GM21717 (cell line): ENCODE results near the gene CCDC148.
"Not testable (repeated sequence)": the region's sequence is repeated elsewhere in the genome, so short reads cannot be mapped to it uniquely, and the experiment has no call there.

Source experiments
- ATAC-seq: cut with Tn5 transposase; IDR thresholded peaks from one replicate; pipeline ENCODE4 v1.9.1; 2021; ENCODE audit warnings: mild to moderate bottlenecking, moderate library complexity; ENCODE audit not compliant: unreplicated experiment

The CCDC148 gene

DNA sequence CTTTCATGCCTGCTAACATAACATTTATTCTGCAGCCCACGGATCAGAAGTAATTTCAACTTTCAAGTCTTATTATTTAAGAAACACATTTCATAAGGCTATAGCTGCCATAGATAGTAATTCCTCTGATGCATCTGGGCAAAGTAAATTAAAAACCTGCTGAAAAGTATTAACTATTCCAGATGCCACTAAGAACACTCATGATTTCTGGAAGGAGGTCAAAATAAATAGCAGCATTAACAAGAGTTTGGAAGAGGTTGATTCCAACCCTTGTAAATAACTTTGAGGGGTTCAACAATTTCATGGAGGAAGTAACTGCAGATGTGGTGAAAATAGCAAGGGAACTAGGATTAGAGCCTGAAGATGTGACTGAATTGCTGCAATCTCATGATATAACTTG is 77.6 kb downstream of the CCDC148 start:
- ATAC-seq, result no peak

- ATAC-seq, result no peak
These were observed 90.2 kb downstream of the CCDC148 start for GRCh38 chr2:158366342-158366741.

- no peak for ATAC-seq
These were observed 96.7 kb downstream of the CCDC148 start for GRCh38 chr2:158359846-158360245.

GRCh38 chr2:158357699-158358098 is 98.9 kb downstream of the CCDC148 start:
- no peak for ATAC-seq

GRCh38 chr2:158357122-158357521 is 99.4 kb downstream of the CCDC148 start:
- no peak for ATAC-seq

GRCh38 chr2:158351466-158351816 is 105.1 kb downstream of the CCDC148 start:
- ATAC-seq, result not testable (repeated sequence)

- not testable (repeated sequence) for ATAC-seq
These were observed 105.6 kb downstream of the CCDC148 start for GRCh38 chr2:158350751-158351465.

DNA sequence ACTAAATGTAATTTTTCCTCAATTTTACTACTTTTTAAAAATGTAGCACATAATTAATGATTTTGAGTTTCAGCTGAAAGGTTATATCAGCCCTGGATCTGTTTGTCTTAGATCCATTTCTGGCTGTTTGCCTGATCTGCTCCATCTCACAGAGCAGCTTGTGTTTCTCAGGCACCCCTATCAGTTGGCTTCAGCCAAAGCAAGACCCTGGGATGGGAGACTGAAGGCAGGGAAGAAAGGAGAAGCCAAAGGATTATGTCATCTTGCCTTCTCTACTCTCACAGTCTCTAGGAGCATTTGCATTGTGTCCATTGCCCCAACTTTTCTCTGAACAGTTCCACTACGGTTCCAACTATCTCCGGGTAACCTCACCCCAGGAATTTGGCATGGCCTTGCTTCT is 110.5 kb downstream of the CCDC148 start:
- ATAC-seq, result no peak

DNA sequence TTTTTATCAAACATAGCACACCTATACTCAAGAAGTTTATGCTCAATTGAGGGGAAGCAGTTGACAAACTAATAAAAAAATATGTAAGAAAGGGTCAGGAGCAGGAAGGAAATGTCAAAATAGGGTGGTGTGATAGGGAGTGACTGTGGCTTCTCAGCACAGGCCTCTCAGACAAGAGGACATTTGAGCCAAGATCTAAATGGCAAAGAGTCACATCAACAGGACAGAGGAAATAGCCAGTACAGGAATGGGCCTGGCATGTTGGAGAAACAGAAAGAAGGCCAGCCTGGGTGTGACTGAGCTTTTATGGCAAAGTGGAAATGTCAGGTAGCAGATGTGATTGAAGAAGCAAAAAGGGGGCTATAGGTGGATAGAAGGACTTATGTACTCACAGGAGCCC is 117.0 kb downstream of the CCDC148 start:
- no peak for ATAC-seq

- no peak for ATAC-seq
These were observed 119.5 kb downstream of the CCDC148 start for GRCh38 chr2:158337018-158337417.

DNA sequence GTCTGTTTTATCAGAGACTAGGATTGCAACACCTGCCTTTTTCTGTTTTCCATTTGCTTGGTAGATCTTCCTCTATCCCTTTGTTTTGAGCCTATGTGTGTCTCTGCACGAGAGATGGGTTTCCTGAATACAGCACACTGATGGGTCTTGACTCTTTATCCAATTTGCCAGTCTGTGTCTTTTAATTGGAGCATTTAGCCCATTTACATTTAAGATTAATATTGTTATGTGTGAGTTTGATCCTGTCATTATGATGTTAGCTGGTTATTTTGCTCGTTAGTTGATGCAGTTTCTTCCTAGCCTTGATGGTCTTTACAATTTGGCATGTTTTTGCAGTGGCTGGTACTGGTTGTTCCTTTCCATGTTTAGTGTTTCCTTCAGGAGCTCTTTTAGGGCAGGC is 124.8 kb downstream of the CCDC148 start:
- not testable (repeated sequence) for ATAC-seq

- no peak for ATAC-seq
These were observed 130.7 kb downstream of the CCDC148 start for GRCh38 chr2:158325782-158326340.

GRCh38 chr2:158325031-158325781 is 131.3 kb downstream of the CCDC148 start:
- no peak for ATAC-seq

DNA sequence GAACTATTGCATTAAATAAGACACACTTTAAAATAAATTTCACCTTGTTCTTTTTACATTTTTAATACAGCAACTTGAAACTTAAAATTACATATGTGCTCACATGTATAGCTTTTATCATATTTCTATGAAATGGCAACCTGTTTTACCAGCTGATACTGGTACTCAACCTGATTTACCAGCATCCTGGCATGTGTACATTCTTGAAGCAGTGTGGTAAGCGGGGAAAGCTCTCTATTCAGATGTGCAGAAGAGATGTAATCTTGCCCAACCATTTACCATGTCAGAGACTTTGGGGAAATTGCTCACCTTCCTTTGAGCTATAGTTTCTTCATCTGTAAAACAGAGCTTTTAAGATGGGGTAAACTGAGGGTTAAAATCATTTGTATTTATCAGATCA is 133.2 kb downstream of the CCDC148 start:
- ATAC-seq, result no peak

DNA sequence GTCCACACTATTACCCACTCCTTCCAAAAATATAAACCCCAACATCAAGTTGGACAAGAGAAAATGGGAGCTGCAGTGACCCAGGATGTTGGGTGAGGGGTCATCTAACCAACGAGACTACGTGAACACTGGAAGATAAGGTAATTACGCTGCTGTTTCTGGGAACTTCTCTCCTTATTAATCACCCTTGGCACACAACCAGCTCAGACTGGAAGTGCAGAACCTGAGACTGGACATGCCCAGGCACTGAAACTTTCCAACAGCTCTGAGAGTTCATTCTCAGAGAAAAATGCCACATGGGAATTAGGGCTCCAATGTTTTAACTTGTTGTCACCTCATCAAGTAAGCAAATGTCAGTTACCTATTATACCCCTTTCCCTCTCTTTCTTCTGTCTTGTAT is 135.3 kb downstream of the CCDC148 start:
- ATAC-seq, result no peak

- no peak for ATAC-seq
These were observed 137.3 kb downstream of the CCDC148 start for GRCh38 chr2:158319269-158319668.

DNA sequence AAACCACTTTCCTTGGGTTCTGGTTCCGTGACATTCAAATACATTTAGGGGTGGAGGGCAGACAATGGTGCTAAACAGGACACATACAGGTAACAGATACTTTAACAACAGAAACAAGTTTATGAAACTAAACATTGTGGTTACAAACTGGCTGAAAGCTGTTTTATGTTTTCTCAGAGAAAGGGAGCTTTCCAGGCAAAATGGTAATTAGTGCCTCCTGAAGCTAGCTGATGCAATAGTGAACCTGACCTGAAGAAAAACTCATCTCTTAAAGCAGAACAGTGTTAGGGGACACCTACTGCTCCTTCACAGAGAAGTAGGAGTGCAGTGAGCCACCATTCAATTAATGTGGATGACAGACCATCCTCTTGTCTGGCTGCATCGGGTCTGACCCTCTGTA is 138.9 kb downstream of the CCDC148 start:
- peak; percentile 58 for ATAC-seq

DNA sequence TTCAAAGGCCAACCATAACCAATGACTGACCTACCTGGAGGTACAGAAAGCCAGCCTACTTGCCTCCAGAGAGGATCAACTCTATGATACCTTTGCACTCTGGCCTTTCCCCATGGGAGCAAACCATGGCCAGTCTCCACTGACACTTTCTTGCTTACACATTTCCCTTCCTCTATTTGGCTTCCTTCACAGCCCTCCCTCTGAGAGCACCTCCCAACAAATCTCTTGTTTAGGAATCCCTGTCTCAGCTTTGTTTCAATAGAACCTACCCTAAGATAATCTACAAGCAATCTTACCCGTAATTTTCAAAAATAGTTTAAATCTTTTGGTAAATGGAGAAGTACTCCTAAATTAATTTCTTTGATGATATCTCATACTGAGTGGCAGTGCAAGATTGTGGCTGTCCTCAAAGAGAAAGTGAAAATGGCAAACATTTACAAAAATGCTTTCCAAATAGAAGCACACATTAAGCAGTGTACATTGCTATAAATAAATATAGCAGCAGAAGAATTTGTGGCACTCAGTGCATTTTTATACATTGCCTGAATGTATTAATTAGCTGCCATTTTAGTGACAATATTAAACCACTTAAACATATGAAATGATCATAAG is 140.6 kb downstream of the CCDC148 start:
- ATAC-seq, result no peak

- no peak for ATAC-seq
These were observed 141.6 kb downstream of the CCDC148 start for GRCh38 chr2:158315000-158315399.

- no peak for ATAC-seq
These were observed 142.8 kb downstream of the CCDC148 start for GRCh38 chr2:158313734-158314133.

- ATAC-seq, result no peak
These were observed 143.6 kb downstream of the CCDC148 start for GRCh38 chr2:158312981-158313380.

- not testable (repeated sequence) for ATAC-seq
These were observed 146.1 kb downstream of the CCDC148 start for GRCh38 chr2:158310407-158310806.
